HepG2 (cell line): ENCODE measurements around the gene MYO15A. TPM values are rescaled to one million over a fixed set of nuclear protein-coding genes. Genes with fewer than 3 reads are reported as not detected.

Experiments used
- AGO2 ChIP-seq: fragments of 200-400 bp; formaldehyde crosslinking; optimal IDR thresholded peaks from 2 replicates; pipeline ENCODE3; 2017; ENCODE audit warnings: mild to moderate bottlenecking, low read depth, low read length, moderate library complexity
- HIVEP1 ChIP-seq: sonication (generic); formaldehyde crosslinking; IDR thresholded peaks from 2 replicates; pipeline ENCODE4 v1.4.0; 2020; ENCODE audit warnings: mild to moderate bottlenecking, missing genetic modification reagents
- HNRNPL ChIP-seq: fragments of 200-400 bp; formaldehyde crosslinking; IDR thresholded peaks from 2 replicates; pipeline ENCODE4 v1.6.1; 2017; ENCODE audit warnings: mild to moderate bottlenecking, low read depth, low read length
- JDP2 ChIP-seq: sonication (generic); formaldehyde crosslinking; IDR thresholded peaks from 2 replicates; pipeline ENCODE4 v1.8.1; 2022; ENCODE audit warnings: missing genetic modification reagents, borderline replicate concordance
- MAFG ChIP-seq: sonication (generic); formaldehyde crosslinking; IDR thresholded peaks from 2 replicates; pipeline ENCODE4 v1.5.1; 2020; ENCODE audit warnings: mild to moderate bottlenecking, missing genetic modification reagents
- MYNN ChIP-seq: sonication (generic); formaldehyde crosslinking; IDR thresholded peaks from 2 replicates; pipeline ENCODE4 v1.4.0; 2020; ENCODE audit warnings: mild to moderate bottlenecking, low read depth, missing genetic modification reagents
- PCBP2 ChIP-seq: fragments of 200-400 bp; formaldehyde crosslinking; optimal IDR thresholded peaks from 2 replicates; pipeline ENCODE3; 2018; ENCODE audit warnings: low read length, low read depth; ENCODE audit not compliant: poor library complexity, severe bottlenecking
- SUZ12 ChIP-seq: fragments of 150-350 bp; IDR thresholded peaks from 2 replicates; pipeline ENCODE4 v1.6.1; 2014; ENCODE audit warnings: low read depth, low read length
- ZBTB38 ChIP-seq: sonication (generic); formaldehyde crosslinking; IDR thresholded peaks from 2 replicates; pipeline ENCODE4 v1.5.1; 2020; ENCODE audit warnings: mild to moderate bottlenecking, missing genetic modification reagents
- ZNF552 ChIP-seq: sonication (generic); formaldehyde crosslinking; IDR thresholded peaks from 2 replicates; pipeline ENCODE4 v1.9.0; 2022; ENCODE audit warnings: missing genetic modification reagents, mild to moderate bottlenecking, borderline replicate concordance
- ZNF563 ChIP-seq: sonication (generic); formaldehyde crosslinking; IDR thresholded peaks from 2 replicates; pipeline ENCODE4 v1.8.0; 2022; ENCODE audit warnings: mild to moderate bottlenecking, moderate library complexity, missing genetic modification reagents
- ZNF879 ChIP-seq: sonication (generic); formaldehyde crosslinking; IDR thresholded peaks from 2 replicates; pipeline ENCODE4 v1.8.1; 2023; ENCODE audit warnings: missing genetic modification reagents
- ZSCAN31 ChIP-seq: sonication (generic); formaldehyde crosslinking; IDR thresholded peaks from 2 replicates; pipeline ENCODE4 v1.5.0; 2020; ENCODE audit warnings: low read depth, mild to moderate bottlenecking, missing genetic modification reagents
- polyA plus RNA-seq, 8 experiments: library from polyadenylated mRNA; depleted of rRNA in 3 of 8; stranded (reverse) in 7 of 8; unstranded in 1 of 8; fragments of >200 nt; fragmentation: Illumina TruSeq in 4 of 8; extraction: Trizol in 4 of 8; gene quantifications; 2 replicates each; pipeline versions ENCODE4 v1.2.1 to v1.2.3, GENCODE V29; 2011 to 2016; ENCODE audit warnings: low read depth in 4 of 8, missing spikeins in 1 of 8, mixed read lengths in 1 of 8; ENCODE audit not compliant: insufficient read depth in 1 of 8
- total RNA-seq, 5 experiments: library from RNA; depleted of rRNA; stranded (reverse); fragments of >200 nt; fragmentation: Illumina TruSeq; extraction: Trizol; gene quantifications; 2 replicates each; pipeline ENCODE4 v1.2.3, GENCODE V29; 2016; ENCODE audit warnings: low read depth in 1 of 5
- TF ChIP-seq, protein P1 (sequence below): sonication (generic); formaldehyde crosslinking; IDR thresholded peaks from 2 replicates; pipeline ENCODE4 v1.4.0; 2020; ENCODE audit warnings: missing genetic modification reagents, mild to moderate bottlenecking, borderline replicate concordance
- TF ChIP-seq, protein P2 (sequence below): sonication (generic); formaldehyde crosslinking; IDR thresholded peaks from 2 replicates; pipeline ENCODE4 v1.8.1; 2023; ENCODE audit warnings: mild to moderate bottlenecking, missing genetic modification reagents
- TF ChIP-seq, protein P3 (sequence below): IDR thresholded peaks from 2 replicates; pipeline ENCODE4 v1.6.1; 2016; ENCODE audit warnings: low read depth, borderline replicate concordance
- TF ChIP-seq, protein P4 (sequence below): sonication (generic); formaldehyde crosslinking; IDR thresholded peaks from 2 replicates; pipeline ENCODE4 v1.8.0; 2022; ENCODE audit warnings: missing genetic modification reagents, mild to moderate bottlenecking, borderline replicate concordance
- TF ChIP-seq, protein P5 (sequence below): sonication (generic); formaldehyde crosslinking; IDR thresholded peaks from 2 replicates; pipeline ENCODE4 v1.5.0; 2020; ENCODE audit warnings: mild to moderate bottlenecking, missing genetic modification reagents, borderline replicate concordance

Gene MYO15A
- total and polyA plus RNA-seq, 2 of the 13 experiments (the other 11 are each of a cell fraction or from before 2014, with no cell fraction given) = 0.07 to 0.20 TPM

DNA sequence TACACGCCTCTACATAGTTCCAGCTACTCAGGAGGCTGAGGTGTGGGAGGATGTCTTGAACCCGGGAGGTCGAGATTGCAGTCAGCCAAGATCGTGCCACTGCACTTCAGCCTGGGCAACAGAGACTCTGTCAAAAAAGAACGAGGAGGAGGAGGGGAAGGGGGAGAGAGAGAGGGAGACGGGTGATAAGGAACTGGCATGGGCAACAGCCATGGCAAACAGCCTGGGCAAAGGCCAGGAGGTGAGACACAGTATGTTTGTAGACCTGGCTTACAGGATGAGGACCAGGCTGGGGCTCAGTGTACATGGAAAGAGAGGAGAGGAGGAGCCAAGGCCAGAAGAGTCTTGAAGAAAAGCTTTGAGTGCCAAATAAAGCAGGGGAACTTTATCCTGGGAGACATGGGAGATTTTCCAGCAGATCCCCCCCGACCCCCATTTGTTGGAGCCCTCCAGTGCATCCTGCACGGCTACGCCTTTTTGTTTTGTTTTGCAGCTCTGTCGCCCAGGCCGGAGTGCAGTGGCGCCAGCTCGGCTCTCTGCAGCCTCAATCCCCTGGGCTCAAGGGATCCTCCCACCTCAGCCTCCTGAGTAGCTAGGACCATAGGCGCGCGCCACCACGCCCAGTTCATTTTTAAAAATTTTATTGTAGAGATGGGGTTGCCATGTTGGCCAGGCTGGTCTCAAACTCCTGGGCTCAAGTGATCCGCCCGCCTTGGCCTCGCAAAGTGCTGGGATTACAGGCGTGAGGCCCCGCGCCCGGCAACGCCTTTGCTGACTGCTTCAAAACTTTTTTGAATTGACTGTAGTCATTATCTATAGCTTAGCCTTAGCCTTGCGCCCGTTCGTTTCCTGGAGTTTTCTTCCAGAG is 73.8 kb downstream of the MYO15A start (continued):
- TF ChIP-seq, protein P1, sequence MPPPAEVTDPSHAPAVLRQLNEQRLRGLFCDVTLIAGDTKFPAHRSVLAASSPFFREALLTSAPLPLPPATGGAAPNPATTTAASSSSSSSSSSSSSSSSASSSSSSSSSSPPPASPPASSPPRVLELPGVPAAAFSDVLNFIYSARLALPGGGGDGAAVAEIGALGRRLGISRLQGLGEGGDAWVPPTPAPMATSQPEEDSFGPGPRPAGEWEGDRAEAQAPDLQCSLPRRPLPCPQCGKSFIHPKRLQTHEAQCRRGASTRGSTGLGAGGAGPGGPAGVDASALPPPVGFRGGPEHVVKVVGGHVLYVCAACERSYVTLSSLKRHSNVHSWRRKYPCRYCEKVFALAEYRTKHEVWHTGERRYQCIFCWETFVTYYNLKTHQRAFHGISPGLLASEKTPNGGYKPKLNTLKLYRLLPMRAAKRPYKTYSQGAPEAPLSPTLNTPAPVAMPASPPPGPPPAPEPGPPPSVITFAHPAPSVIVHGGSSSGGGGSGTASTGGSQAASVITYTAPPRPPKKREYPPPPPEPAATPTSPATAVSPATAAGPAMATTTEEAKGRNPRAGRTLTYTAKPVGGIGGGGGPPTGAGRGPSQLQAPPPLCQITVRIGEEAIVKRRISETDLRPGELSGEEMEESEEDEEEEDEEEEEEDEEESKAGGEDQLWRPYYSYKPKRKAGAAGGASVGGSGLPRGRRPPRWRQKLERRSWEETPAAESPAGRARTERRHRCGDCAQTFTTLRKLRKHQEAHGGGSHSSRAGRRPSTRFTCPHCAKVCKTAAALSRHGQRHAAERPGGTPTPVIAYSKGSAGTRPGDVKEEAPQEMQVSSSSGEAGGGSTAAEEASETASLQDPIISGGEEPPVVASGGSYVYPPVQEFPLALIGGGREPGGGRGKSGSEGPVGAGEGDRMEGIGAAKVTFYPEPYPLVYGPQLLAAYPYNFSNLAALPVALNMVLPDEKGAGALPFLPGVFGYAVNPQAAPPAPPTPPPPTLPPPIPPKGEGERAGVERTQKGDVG (CRISPR knock-in tag) = 0 out of 2 replicates have a peak, but pooled peaks have one; percentile 27
- TF ChIP-seq JDP2 (CRISPR knock-in tag) (no peak), MYNN (CRISPR knock-in tag) (0 out of 2 replicates have a peak, but pooled peaks have one; percentile 66), ZBTB38 (peak; percentile 56; the same call in 1 of the 2 replicates), ZNF552 (CRISPR knock-in tag) (0 out of 2 replicates have a peak, but pooled peaks have one; percentile 62), HNRNPL (0 out of 2 replicates have a peak, but pooled peaks have one; percentile 17), PCBP2 (no peak), HIVEP1 (CRISPR knock-in tag) (0 out of 2 replicates have a peak, but pooled peaks have one; percentile 0), ZSCAN31 (CRISPR knock-in tag) (peak; percentile 59), ZNF563 (CRISPR knock-in tag) (no peak; the same call in 1 of the 2 replicates), AGO2 (peak; percentile 7), ZNF879 (CRISPR knock-in tag) (0 out of 2 replicates have a peak, but pooled peaks have one; percentile 3), SUZ12 (no peak), MAFG (CRISPR knock-in tag) (no peak)
- TF ChIP-seq, protein P2, sequence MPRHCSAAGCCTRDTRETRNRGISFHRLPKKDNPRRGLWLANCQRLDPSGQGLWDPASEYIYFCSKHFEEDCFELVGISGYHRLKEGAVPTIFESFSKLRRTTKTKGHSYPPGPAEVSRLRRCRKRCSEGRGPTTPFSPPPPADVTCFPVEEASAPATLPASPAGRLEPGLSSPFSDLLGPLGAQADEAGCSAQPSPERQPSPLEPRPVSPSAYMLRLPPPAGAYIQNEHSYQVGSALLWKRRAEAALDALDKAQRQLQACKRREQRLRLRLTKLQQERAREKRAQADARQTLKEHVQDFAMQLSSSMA = no peak
- TF ChIP-seq, protein P3, sequence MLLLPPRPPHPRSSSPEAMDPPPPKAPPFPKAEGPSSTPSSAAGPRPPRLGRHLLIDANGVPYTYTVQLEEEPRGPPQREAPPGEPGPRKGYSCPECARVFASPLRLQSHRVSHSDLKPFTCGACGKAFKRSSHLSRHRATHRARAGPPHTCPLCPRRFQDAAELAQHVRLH = 0 out of 2 replicates have a peak, but pooled peaks have one; percentile 2
- TF ChIP-seq, protein P4, sequence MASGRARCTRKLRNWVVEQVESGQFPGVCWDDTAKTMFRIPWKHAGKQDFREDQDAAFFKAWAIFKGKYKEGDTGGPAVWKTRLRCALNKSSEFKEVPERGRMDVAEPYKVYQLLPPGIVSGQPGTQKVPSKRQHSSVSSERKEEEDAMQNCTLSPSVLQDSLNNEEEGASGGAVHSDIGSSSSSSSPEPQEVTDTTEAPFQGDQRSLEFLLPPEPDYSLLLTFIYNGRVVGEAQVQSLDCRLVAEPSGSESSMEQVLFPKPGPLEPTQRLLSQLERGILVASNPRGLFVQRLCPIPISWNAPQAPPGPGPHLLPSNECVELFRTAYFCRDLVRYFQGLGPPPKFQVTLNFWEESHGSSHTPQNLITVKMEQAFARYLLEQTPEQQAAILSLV (CRISPR knock-in tag) = peak; percentile 51; the same call in 1 of the 2 replicates
- TF ChIP-seq, protein P5, sequence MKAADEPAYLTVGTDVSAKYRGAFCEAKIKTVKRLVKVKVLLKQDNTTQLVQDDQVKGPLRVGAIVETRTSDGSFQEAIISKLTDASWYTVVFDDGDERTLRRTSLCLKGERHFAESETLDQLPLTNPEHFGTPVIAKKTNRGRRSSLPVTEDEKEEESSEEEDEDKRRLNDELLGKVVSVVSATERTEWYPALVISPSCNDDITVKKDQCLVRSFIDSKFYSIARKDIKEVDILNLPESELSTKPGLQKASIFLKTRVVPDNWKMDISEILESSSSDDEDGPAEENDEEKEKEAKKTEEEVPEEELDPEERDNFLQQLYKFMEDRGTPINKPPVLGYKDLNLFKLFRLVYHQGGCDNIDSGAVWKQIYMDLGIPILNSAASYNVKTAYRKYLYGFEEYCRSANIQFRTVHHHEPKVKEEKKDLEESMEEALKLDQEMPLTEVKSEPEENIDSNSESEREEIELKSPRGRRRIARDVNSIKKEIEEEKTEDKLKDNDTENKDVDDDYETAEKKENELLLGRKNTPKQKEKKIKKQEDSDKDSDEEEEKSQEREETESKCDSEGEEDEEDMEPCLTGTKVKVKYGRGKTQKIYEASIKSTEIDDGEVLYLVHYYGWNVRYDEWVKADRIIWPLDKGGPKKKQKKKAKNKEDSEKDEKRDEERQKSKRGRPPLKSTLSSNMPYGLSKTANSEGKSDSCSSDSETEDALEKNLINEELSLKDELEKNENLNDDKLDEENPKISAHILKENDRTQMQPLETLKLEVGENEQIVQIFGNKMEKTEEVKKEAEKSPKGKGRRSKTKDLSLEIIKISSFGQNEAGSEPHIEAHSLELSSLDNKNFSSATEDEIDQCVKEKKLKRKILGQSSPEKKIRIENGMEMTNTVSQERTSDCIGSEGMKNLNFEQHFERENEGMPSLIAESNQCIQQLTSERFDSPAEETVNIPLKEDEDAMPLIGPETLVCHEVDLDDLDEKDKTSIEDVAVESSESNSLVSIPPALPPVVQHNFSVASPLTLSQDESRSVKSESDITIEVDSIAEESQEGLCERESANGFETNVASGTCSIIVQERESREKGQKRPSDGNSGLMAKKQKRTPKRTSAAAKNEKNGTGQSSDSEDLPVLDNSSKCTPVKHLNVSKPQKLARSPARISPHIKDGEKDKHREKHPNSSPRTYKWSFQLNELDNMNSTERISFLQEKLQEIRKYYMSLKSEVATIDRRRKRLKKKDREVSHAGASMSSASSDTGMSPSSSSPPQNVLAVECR (CRISPR knock-in tag) = no peak
